Measurements from ENCODE around the gene PPP1R13L.

- TF ChIP-seq CTCF (IDR thresholded peaks at IDR 0.05; ENCODE audit: insufficient read depth, low read depth, low read length): no peak
- no peak for TF ChIP-seq EZH2 (IDR thresholded peaks at IDR 0.05; ENCODE audit: insufficient read depth, low read length)
These were observed 38.1 kb upstream of the PPP1R13L start for GRCh38 chr19:45442778-45443461.

Data from astrocyte (in vitro differentiated cells and primary cell).